ENCODE measurements around the gene TTI1. TPM values are rescaled to one million over a fixed set of nuclear protein-coding genes. Genes with fewer than 3 reads are reported as not detected.
A peak's percentile ranks its signal among the peaks of the same experiment; 100 is the strongest.

TTI1 gene
- total and polyA plus RNA-seq, 2 of the 13 experiments (the other 11 are each of a cell fraction or from before 2014, with no cell fraction given), result 22.9 to 39.8 TPM

GRCh38 chr20:38050686-38051085, 17.4 kb upstream of the TTI1 start (continued):
- TF ChIP-seq RARG (CRISPR knock-in tag; IDR thresholded peaks at IDR 0.05; ENCODE audit: low read depth), result no peak
- TF ChIP-seq POLR2G (IDR thresholded peaks at IDR 0.05; ENCODE audit: low read depth, low read length), result no peak
- no peak for TF ChIP-seq CBX5 (CRISPR knock-in tag; IDR thresholded peaks at IDR 0.05; ENCODE audit: borderline replicate concordance)
- no peak for TF ChIP-seq THRA (CRISPR knock-in tag; IDR thresholded peaks at IDR 0.05; ENCODE audit: borderline replicate concordance)

GRCh38 chr20:38049800-38050199, 16.5 kb upstream of the TTI1 start:
- Histone ChIP-seq H2AFZ (ENCODE audit: low read length) (no peak overlapping the region), H3K4me2 (ENCODE audit: low read depth, low read length) (no peak overlapping the region), H4K20me1 (ENCODE audit: insufficient read depth, low read length) (peaks cover 9% of the 10 kb centered on the region; the same call in 1 of the 2 replicates), H3K27ac (ENCODE audit: extremely low read length, insufficient read depth, low read length) (no peak overlapping the region), H3K4me1 (ENCODE audit: insufficient read depth, low read length) (peaks cover 26% of the 10 kb centered on the region), H3K79me2 (ENCODE audit: insufficient read depth, low read length) (peaks cover 89% of the 10 kb centered on the region), H3K9ac (ENCODE audit: insufficient read depth, low read depth, low read length) (no peak overlapping the region), H3K36me3 (replicated peaks in 1 of 2; ENCODE audit: control insufficient read depth in 1 of 2, insufficient read depth in 2 of 2, low read length in 2 of 2) (peaks cover 17 to 84% of the 10 kb centered on the region in 2 experiments), H3K4me3 (replicated peaks in 1 of 3; ENCODE audit: insufficient read depth in 1 of 3, low read depth in 2 of 3, low read length in 3 of 3) (no peak overlapping the region), H3K9me3 (ENCODE audit: low read length) (no peaks in the 10 kb centered on the region), H3K27me3 (ENCODE audit: control insufficient read depth in 1 of 2, insufficient read depth in 2 of 2, low read length in 2 of 2) (no peaks in the 10 kb centered on the region)
- intact Hi-C loops (cut with micrococcal nuclease; ENCODE audit: unreplicated experiment), result no loop called here
- in situ Hi-C loops (cut with HindIII; ENCODE audit: extremely low pct_ligation_motif_present, low pct_unique_long_range_greater_than_20kb), result loop anchor here (10.0 to 25.0 kb wide), 2 partner anchors 275 to 363 kb away; no protein-coding TSS in a partner anchor
- peak; percentile 43 for ATAC-seq
- peak; percentile 57 for FAIRE-seq
- ChIA-PET POLR2A (interaction anchor here (0.7 kb wide), 1 partner anchor 11 kb away, joined by 3 read pairs; no protein-coding TSS in a partner anchor), CTCF (ENCODE audit: low intra/inter-chr PET ratio, low total read pairs) (no interaction called here)
- 91% methylated on average over 3 of the region's 3 CpGs for WGBS (ENCODE audit: low lambda C conversion rate)
- BruUV-seq (replicated peaks), result no TSS peak
- DNase-seq (ENCODE audit: low spot score), result peak; percentile 62
- TF ChIP-seq ZFX (CRISPR knock-in tag; IDR thresholded peaks at IDR 0.05; ENCODE audit: low read depth) (no peak), TEAD3 (CRISPR knock-in tag; optimal IDR thresholded peaks at IDR 0.05; ENCODE audit: borderline replicate concordance) (peak; percentile 63), SATB2 (CRISPR knock-in tag; IDR thresholded peaks at IDR 0.05) (no peak), PCBP1 (IDR thresholded peaks at IDR 0.05; ENCODE audit: borderline replicate concordance, low read depth, low read length) (no peak), DDIT3 (CRISPR knock-in tag; IDR thresholded peaks at IDR 0.05) (no peak), MYC (CRISPR knock-in tag; IDR thresholded peaks at IDR 0.05; ENCODE audit: borderline replicate concordance) (no peak), MED13 (CRISPR knock-in tag; IDR thresholded peaks at IDR 0.05) (no peak), NFYC (CRISPR knock-in tag; IDR thresholded peaks at IDR 0.05) (no peak; the same call in 1 of the 2 replicates), PAF1 (CRISPR knock-in tag; IDR thresholded peaks at IDR 0.05) (no peak), ZBTB21 (CRISPR knock-in tag; IDR thresholded peaks at IDR 0.05) (peak; percentile 45; the same call in 1 of the 2 replicates), ZBTB10 (CRISPR knock-in tag; IDR thresholded peaks at IDR 0.05; ENCODE audit: borderline replicate concordance) (no peak), WIZ (CRISPR knock-in tag; IDR thresholded peaks at IDR 0.05) (no peak), CSRNP2 (CRISPR knock-in tag; conservative IDR thresholded peaks at IDR 0.05; ENCODE audit: low read depth) (no peak), NCOA1 (CRISPR knock-in tag; IDR thresholded peaks at IDR 0.05) (no peak), NR2F6 (IDR thresholded peaks at IDR 0.05) (no peak), NR2F6 (CRISPR knock-in tag; IDR thresholded peaks at IDR 0.05) (0 out of 2 replicates have a peak, but pooled peaks have one; percentile 5)

Data from HepG2 (cell line).